ENCODE results near the gene PBOV1.

PBOV1 gene

GRCh38 chr6:138218449-138218848 lies at the start of gene PBOV1:
TSS of gene PBOV1 (minus strand) at chr6:138218491. CDS start at chr6:138218395, 96 bp downstream.
- no peak for DNase-seq

DNA sequence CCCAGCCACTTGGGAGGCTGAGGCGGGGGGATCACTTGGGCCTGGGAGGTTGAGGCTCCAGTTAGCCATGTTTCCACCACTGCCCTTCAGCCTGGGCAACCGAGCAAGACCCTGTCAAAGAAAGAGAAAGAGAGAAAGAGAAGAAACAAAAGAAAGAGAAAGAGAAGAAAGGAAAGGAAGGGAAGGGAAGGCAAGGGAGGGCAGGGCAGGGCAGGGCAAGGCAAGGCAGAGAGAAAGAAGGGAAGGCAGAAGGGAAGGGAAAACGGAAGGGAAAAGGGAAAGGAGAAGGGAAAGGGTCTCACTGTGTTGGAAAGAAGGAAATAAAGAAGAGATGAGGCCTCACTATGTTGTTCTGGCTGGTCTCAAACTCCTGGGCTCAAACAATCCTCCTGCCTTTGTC lies 47.8 kb upstream of the PBOV1 start:
- DNase-seq, result no peak

- no peak for DNase-seq
Observed at GRCh38 chr6:138264372-138264880, 46.1 kb upstream of the PBOV1 start.

- DNase-seq, result no peak
Observed at GRCh38 chr6:138263963-138264362, 45.7 kb upstream of the PBOV1 start.

DNA sequence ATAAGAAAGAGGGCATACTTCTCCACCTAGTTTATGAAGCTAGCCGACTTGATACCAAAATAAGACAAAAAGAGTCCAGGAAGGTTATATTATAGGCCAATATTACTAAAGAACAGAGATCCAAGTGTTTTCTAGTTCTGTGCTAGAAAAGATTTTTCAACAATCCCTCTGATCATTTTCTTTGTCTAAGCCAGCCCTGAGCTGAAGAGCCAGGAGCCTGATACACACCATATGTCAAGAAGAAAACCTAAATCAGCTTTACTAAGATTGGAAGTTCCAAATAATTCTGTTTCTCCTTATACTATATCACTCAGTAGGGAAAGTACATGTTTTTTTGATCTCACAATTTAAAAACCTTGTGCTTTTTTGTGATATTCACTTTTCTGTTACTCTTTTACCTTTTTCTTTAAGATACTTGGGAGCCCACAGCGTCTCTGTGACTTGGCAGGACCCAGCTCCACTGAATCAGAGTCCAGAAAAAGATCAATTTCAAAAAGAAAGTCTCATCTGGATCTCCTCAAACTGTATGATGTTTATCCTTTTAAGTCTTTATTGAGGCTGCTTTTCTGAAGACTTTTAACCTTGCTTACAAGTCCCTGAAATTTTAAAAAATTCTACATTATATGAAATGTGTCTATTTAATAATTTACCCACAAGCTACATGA lies 43.0 kb upstream of the PBOV1 start:
- DNase-seq, result no peak

DNA sequence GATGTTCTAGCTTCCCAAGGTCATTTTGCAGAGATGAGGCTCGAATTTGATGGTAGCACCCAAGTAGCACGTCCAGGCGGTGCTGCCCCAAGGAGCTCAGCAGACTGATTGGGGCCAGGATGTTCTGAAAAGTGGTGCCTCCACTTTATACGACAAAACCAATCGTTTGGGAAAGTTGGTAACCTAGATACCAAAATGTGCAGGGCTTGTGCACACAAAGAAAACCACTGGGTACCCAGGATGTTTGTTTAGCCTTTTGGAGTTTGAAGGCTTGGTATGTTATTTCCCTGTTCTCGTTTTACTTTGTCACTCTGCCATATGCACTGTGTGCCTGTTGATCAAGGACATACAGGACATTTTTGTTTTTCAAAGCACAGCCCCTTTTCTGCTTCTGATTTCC lies 40.7 kb upstream of the PBOV1 start:
- DNase-seq, result no peak

GRCh38 chr6:138258197-138258596 lies 39.9 kb upstream of the PBOV1 start:
- no peak for DNase-seq

DNA sequence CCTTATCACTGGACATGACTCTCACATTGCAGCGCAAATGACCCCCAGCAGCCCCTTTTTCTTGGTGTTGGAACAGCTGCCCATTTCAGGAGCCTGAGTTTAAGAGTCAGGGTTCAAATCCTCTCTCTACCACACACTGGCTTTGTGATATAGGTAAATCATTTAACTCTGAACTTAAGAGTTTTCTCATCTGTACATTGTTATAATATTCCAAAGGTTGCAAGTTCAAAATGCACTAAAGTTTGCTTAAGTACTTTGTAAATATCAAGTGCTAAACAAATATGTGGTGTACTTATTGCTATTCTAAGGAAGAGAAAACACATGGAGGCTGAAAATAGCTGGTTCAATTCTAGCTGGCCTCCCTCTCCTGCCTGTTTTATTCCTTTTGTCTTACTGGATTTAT lies 39.3 kb upstream of the PBOV1 start:
- DNase-seq, result no peak

DNA sequence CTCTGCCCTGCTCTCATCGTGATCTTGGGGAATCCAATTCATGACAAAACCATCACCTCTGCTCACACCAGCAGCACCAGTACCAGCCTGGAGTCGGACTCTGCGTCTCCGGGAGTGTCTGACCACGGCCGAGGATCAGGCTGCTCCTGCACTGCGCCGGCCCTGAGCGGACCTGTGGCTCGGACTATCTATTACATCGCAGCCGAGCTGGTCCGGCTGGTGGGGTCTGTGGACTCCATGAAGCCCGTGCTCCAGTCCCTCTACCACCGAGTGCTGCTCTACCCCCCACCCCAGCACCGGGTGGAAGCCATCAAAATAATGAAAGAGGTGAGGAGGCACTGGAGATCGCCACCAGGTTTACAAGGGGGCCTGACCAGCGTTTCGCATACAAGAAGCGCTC lies 37.2 kb upstream of the PBOV1 start:
- DNase-seq, result no peak

DNA sequence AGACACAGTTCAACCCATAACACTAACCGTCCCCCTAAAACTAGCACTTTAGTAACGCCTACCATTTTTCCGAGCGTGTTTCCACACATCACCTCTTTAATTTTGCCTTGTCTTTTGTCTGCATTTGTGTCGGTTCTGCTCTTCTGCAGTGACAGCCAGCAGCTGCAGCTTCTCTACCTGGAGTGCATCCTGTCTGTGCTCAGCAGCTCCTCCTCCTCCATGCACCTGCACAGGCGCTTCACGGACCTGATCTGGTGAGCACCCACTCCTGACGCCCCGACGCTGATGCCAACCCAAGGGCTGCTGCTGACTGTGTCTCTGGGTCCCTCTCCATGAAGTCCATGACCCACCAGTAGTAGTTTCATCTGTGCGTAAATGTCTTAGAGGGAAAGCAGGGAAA lies 35.4 kb upstream of the PBOV1 start:
- no peak for DNase-seq

- DNase-seq, result no peak
Observed at GRCh38 chr6:138250513-138251247, 32.4 kb upstream of the PBOV1 start.

- DNase-seq, result no peak
Observed at GRCh38 chr6:138250053-138250452, 31.8 kb upstream of the PBOV1 start.

DNA sequence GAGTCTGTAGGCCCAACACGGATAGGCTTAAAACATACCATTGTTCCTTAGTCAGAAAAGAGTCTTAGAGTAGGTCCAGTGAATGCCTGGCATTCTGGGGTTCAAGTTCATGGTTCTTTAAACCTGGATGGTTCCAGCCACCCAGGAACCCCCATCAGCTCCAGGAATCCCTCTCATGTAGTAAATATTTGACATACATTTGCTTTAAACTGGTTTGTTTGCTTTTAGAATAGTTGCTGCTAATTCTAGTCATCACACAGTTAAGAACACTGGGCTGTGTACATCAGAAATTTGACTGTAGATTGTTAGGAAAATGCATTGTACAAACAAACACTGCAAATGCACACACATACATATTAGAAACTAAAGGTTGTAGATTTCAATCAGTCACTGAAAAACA lies 30.6 kb upstream of the PBOV1 start:
- no peak for DNase-seq

GRCh38 chr6:138248011-138248410 lies 29.7 kb upstream of the PBOV1 start:
- no peak for DNase-seq

DNA sequence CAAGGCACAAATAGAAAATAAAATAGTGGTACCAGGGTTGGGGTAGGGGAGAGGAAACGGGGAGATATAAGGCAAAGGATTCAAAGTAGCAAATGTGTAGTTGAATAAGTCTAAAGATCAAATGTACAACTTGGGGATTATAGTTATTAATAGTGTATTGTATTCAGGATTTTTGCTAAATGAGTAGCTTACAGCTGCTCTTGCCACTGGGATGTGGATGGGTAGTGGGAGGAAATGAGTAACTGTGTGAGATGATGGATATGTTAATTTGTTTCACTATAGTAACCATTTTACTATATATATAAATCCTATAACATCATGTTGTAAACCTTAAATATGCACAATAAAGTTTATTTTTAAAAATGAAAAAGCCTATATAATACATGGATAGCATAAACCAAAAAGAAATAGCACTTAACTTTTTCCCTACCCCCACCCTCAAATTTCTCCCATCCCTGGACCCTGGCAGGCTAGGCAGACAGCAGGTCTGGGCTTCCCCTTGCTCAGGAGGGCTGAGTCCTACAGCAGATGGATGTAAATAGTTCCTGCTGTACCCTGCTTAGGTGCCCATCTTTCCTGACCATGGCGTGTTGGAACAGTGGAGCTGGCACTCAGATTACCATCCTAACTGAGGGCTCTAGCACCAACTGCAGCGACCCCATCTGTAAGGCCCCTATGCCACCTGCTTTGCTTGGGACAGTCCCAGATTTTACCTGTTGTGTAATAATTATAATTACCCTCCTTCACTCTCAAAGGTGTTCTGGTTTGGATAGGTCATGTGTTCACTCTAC lies 28.6 kb upstream of the PBOV1 start:
- no peak for DNase-seq

DNA sequence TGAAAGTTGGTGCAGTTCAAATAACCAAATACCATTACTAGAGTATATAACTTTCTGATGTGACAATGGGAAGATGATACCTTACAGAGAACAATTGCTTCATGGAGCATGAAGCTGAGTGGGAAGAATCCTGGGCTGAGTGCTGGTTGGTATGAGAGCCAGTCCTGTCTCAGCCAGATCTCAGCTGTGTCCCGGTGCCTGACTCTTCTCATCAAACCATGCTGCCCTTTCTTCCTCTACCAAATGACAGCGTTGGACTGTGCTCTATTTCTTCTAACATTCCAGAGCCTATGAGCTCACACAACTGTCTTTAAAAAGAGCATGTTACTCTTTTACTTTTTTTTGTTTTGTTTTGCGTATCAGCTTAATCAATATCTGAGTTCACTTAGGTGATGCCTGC lies 27.5 kb upstream of the PBOV1 start:
- DNase-seq, result no peak

DNA sequence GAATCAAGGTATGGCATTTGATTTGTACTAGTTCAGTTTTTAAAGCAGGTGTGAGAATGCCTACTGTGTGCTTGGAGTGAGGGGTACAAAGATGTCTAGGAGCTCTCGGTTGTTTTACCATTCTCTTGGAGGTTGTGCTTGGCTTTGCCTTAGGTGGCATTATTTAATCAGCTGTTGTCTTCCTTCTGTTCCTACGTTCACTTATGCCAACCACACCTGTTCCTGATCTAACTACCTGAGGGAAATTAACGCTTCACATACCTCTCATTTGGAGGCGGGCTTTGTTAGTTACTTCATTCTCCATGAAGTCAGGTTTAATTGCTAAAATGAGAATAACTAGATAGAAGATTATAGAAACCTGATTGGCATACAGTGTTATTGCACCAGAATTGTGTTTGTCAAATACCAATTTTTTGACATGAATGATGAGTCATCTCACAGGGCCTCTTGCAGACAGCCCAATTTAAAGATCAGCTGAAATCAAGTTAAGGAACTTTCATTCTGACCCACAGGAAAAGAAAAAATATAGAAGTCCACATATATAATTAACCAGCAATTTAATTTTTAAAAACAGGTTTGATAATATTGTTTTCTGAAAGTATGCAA lies 24.8 kb upstream of the PBOV1 start:
- no peak for DNase-seq

DNA sequence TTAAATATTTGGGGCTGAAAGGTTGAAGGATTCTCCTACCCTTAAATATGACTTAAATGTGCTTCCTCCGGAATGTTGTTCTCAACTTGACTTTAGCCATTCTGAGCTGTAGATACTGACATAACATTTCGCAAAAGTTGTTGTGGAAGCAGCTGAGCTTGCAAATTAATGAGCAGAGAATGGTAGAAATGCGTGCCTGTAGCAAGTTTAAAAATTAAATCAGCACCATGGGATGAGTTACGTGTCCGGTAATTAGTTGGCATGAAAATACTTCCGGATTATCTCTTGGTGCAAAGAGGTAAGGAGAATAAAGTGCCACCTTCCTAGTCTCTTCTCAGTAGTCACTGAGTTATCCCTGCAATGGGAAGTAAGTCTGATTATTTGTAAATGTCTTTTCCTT lies 23.6 kb upstream of the PBOV1 start:
- DNase-seq, result no peak

DNA sequence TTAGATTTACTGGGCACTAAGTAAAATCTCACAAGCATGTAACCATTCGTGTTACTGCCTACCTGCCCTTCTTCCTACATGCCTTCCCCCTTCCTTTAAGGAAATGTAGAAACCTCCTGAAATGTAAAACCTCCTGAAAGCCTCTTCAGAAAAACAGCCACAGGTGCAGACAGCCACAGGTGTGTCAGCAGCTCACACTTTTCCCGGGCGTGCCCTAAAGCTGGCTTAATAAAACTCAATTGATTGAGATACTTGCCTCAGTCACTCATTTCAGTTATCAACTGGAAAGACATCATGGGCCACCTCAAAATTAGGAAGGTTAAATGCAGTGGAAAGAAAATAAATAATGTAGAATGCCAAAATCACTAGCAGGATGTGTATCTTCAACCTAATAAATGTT lies 23.1 kb upstream of the PBOV1 start:
- no peak for DNase-seq

- no peak for DNase-seq
Observed at GRCh38 chr6:138240476-138241245, 22.4 kb upstream of the PBOV1 start.

DNA sequence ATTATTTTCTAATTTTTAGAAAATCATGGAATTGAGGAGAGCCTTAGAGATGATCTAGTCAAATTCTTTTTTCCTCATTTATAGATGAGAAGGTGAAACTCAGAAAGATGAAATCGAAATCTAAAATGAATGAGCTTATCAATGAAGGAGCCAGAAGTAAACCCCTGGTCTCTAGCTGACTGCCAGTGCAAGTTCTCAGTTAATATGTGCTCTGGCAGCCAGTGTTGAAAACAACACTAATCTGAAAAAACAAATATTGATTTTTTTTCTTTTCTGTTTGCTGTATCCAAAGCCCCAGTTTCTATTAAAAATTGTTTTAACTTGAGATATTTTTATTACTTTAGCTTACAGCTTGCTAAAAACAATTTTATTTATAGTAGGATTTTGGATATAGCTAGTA lies 21.5 kb upstream of the PBOV1 start:
- no peak for DNase-seq

- DNase-seq, result no peak
Observed at GRCh38 chr6:138238368-138238767, 20.1 kb upstream of the PBOV1 start.

DNA sequence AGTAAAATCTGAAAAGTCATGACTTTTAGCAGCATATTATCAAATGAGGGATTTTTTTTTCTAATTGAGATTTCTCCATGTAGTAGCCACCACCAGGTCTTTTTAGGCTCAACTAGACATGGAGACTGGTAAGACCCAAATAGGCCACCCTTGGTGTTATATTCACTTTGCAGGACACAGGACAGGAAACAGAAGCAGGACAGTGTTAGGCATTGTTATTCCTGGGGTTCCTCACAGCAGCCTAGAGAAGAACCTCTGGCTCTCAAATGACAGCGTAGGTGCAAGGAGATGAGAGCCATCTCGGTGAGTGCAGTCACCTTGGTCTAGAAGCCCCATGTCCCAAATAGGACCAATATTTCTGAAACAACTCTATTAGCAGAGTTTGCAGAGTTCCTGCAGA lies 19.2 kb upstream of the PBOV1 start:
- no peak for DNase-seq

Data from NCI-H1105 (cell line).